Measurements from ENCODE around the gene XYLT1.

XYLT1 gene

DNA sequence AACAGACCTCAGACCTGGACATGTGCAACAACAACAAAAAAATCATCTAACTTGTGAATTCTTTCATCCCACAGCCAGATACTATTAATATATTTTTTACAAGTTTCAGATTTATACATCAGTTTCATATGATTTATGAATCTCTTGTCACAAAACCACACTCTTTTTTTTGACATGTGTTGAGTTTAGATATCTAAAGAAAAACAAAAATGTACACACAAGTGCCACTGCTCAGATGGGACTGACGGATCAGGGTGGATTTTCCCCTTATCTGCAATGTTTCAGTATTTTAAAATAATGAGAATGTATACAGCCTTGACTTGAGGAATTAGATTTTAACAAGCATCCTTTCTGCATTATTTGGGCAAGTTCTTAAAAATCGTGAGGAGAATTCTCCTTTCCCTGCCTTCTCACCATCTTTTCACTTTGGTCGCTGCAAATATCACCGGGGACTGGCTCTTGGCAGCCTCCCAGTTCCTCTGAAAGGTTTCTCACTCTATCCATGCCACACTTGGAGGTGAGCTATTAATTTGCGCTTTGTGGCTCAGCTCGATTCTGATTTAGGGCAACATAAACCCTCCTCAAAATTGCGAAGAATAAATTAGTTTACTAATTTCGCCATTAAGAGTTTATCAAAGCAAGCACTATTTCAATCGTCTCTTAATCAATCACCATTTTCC, 225.7 kb downstream of the XYLT1 start:
- no peak for DNase-seq

DNA sequence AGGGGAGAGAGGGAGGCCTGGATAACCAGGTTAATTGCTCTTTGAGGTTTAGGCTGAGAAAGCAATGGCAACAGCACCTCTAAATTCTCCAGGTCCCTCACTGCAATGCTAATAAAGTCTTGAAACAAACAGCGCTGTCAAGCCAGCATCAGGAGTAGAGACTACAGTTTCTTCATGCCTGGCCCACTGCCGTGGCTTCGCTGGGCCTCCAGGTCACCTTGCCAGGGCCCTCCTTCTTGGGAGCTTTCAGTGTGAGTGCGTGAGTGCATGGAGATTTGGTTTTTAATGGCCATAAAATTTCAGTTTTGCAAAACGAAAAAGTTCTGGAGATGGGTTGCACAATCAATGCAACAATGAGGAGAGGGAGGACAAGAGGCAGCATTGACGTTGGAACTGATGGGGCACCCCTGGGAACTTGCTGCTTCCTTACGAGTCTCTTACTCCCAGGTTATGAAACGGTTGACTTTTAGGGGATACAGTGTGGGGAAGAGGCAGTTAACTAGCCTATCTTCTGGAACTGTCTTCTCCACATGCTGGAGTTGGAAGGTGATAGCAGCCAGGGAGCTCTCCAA, 229.4 kb downstream of the XYLT1 start:
- DNase-seq = no peak

DNA sequence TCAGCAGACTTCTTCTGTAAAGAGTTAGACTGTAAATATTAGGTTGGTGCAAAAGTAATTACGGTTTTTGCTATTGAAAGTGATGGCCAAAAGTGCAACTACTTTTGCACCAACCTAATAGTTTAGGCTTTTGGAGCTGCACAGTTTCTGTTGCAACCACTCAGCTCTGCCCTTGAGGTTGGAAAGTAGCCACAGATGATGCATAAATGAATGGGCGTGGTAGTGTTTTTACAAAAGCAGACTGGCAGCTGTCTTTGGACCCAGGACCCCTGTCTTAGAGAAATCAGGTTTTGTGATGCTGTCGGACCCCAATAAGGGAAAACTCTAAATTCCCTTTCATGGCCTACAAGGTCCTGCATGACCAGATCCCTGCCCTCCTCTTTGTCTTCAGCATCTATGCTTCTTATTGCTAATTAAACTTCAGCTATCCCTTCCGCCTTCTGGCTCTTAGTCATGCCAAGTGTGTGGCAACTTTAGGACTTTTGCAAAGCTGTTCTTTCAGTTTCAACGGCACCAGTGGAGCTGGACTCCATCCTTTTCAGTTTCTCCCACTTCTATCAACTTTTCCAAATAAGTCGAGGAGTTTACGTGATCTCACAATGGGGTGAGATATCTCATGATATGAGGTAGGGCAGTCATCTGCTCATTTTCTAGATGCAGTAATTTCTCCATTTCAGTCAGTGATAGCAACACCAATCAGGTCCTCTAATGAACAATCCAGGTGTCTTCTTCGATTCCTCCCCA, 232.3 kb downstream of the XYLT1 start:
- no peak for DNase-seq

DNA sequence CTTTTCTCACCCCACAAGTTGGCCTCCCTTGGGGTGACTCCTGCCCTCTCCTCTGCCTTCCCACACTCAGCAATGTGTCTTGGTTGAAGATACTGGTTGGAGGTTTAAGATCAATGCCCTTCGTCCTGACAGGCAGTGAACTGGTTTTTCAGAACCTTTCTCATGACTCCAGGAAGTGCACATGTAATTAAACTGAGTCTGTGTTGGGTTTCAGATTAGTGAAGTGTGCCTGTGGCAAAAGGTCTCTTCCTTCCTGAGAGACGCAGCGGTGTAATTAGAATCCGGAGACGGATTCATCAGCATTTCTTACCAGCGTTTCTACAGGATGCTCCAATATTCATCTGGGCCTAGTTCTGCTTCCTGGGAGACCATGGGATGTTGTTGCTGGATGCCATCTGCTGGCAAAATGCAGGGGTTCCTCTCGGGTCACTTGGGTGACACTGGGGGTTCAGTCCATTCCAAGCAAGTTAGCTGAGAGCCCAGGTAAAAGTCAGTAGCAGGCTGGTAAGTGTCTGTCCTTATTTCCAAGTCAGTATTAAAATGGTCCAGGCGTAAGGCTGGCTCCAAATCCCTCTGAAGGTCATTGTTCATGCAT, 233.3 kb downstream of the XYLT1 start:
- DNase-seq = no peak

DNA sequence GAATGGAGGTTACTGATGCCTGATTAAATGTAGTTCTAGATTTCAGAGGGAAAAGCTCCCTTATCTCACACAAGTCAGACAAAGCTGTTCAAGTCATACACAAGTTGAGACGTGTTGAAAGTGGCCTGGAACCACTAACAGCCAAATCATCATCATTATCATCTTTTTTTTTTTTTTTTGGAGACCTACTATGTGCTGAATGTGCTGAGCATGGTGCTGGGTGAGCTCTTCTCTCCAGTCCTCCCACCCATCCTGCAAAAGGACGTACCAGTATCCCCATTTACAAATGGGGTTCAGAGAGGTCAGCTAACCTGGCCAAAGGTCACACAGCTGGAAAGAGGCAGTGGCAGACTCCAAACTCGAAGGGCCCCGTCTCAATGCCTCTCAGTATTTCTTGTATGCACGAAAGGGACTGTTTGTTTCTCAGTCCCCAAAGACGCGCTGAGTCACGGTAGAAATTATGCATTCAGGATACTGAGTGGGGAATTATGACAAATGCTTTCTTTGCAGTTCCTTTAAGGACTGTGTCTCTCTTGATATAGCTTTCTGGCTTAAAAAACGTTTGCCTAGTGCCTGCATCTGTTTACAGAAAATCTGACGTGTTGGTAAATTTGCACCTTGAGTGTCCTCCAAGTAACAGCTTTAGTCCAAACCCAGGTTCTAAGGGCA, 235.5 kb downstream of the XYLT1 start:
- DNase-seq = no peak

DNA sequence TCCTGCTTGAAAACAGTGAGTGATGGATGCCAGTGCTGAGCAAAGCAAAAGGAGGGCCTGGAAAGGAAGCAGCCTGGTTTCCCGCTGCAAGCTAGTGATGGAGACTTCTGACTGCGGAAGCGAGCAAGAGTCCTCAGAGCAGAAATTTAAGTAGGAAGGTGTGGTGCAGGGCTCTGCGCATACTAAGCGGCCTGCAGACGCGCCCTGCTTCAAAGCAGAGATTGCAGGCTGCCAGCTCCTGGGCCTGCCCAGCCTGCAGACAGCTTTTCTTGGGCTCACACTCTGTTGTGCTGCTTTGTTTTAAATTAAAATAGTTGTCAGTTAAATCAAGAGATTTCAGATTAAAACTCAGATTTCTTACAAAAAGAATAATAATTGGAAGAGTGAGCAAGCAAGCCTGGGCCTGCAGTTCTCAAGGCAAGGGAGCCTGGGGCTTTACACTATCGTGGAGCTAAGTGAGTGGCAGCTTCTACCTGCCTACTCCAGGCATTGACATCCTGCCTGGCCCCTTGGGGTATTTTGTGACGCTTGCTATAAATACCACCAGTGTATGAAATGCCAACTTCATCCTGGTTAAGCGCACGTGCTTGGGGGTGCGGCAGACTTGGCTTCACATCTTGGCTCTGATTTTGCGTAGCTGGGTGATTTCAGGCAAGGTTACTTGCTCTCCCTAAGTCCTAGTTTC, 237.3 kb downstream of the XYLT1 start:
- no peak for DNase-seq

DNA sequence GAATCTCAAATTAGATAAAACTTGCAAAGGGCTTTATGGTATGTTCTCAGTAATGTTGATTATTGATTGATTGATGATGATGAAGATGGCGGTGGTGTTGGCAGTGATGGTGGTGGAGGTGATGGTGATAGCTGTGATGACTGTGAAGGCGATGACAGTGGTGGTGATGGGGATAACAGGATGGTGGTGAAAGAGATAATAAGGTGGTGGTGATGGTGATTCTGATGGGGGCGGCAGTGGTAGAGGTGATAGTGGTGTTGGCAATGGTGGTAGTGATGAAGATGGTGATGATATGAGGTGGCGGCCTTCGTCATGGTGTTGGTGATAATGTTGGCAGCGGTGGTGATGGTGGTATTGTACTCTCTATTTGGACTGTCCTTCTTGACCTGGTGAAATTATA, 238.3 kb downstream of the XYLT1 start:
- no peak for DNase-seq

DNA sequence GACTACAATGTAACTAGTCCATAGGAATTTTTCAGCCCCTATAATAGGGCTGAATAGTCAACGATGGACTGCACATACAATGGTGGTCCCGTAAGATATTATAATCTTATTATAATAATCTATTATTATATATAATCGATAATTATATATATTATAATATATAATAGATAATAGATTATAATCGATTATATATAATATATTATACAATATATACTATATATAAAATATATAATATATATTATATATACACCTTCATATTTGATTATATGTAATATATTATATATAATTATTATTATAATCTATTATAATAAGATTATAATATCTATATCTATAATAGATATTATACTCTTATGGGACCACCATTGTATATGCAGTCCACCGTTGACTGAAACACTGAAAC, 238.8 kb downstream of the XYLT1 start:
- DNase-seq = no peak

DNA sequence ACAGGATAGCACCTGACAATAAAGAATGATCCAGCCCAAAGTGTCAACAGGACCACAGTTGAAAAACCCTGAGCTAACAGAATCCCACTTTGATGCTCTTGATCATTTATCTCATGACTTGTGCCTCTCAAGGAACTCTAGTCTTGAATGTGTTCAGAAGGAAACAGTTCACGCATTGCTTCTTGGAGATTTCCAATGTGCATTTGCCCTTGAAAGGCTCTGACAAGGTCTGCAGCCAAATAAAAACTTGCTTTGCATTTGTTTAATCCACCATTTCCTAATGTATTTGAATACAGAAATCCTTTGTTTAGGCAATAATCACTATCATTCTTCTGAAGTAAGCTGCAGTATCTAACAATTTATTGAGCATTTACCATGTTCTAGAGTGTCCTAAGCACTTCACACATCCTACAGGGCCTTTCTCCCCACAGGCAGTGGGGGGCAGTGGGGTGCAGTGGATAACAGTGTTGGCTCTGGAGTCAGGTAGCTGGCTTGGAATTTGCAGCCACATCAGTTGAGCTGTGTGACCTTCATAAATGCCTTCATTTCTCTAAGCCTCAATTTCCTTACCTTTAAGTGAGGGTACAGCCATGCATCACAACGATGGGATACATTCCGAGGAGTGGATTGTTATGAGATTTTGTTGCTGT, 239.7 kb downstream of the XYLT1 start:
- no peak for DNase-seq

DNA sequence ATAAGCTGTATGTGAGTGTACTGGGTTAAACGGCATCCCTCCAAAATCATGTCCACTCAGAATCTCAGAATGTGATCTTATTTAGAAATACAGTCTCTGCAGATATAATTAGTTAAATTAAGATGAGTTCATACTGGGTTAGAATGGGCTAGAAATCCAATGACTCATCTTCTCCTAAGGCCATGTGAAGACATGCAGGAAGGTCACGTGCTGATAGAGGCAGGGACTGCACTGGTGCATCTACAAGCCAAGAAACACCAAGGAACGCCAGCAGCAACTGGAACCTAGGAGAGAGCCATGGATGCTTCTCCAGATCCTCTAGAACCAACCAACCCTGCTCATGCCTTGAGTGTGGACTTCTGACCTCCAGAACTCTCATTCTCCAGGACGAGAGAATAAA, 241.0 kb downstream of the XYLT1 start:
- no peak for DNase-seq

DNA sequence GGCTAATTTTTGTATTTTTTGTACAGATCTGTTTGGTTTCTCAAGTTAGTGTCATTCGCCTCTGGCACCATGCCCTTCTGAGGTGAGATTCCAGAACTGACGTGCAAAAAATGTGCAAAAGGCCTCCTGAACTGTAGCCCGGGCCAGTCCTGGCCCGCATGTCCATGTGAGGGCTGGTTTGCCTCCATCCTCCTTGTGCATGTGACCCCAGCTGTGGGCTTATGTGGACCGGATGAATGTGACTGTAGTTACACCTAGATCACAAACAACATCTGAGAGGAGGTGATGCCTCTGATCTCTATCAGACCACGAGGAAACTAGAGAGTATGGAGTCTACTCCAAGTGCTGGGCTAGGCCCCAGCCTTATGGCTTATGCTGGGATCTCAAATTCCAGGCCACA, 241.6 kb downstream of the XYLT1 start:
- no peak for DNase-seq

DNA sequence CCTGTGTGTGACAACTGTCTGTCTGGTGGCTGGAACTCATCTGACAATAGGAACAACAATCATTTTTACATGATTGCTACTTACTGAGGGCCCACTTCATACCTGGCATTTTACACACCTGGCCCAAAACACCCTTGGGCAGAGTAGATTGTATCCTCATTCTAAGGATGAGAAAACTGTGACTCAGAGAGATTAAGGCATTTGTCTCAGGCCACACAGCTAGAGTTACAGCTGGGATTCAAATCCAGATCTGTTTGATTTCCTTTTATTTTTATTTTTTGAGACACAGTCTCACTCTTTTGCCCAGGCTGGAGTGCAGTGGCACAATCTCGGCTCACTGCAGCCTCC, 242.1 kb downstream of the XYLT1 start:
- DNase-seq = no peak

DNA sequence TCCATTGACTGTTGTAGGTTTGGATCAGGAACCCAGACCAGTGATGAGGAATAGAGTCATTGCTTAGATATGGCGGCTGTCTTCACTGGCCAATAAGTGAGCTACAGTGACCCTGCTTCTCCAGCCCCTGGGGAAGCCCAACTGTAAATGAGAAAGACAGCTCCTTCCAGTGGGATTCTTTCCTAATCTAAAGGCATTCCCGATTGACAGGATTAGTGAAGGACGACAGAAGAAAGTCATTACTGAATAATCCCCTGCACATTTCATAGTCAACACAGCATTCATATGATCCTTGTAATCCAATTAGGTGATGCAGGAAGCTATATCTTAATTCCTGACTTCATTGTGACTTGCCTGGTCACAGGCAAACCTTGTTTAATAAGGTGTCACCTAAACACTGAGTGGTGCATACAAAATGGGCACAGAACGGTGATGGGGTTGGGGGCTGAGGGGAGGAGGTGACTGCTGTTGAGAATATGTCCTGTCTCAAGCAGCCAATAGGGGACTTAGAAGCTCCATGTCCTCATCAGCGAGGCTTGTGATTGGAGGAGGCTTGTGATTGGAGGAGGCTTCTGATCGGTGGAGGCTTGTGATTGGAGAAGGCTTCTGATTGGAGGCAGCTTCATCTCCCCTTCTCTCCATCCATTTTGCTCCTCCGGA, 242.6 kb downstream of the XYLT1 start:
- DNase-seq = peak; percentile 92

DNA sequence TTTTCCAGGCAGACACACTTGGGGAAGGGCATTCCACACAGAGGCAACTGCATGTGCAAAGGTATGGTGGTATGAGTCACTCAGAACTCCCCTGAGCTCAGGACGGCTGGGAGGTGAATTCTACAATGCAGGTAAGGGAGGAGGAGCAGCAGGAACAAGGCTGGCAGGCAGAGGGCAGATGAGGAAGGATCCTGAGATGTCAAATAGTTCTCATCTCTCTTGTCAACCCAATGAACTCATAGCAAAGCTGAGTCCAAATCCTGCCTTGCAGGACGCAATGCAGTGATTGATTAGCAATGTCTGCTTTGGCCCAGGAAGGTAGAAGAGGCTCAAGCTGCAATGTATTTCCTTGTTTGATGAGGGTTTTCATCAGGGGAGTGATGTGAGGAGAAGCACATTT, 243.5 kb downstream of the XYLT1 start:
- no peak for DNase-seq

DNA sequence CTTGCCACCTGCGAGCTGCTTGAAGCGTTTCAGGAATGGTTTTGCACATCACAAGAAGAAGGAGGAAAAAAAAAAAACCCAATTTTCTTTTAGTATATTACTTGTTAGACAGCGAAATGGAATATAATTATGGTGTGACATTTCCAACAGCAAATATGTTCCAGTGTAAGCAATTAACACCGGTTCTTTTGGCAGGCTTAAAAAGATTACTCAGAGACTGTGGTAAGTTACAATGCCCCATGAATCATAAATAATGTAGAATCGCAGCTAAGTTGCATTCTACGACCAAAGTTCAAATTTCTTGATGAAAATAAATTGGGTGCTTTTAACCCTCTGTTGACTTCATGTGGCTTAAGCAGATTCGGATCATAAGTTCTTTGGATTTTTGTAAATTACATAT, 245.2 kb downstream of the XYLT1 start:
- DNase-seq = no peak

DNA sequence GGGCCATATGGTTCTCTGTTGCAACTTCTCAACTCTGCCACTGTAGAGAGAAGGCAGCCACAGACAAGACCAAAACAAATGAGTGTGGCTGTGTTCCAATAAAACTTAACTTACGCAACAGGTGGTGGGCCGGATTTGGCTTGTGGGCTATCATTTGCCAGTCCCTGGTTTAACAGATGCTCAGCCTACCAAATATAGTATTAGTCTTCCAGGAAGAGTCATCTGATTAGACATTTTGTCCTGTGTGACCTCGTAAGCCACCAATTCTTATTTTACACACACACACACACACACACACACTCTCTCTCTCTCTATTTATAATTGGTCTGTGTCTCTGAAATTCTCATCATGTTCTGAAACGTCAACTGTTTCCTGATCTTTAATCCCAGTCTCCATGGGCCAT, 245.9 kb downstream of the XYLT1 start:
- DNase-seq = peak; percentile 91

DNA sequence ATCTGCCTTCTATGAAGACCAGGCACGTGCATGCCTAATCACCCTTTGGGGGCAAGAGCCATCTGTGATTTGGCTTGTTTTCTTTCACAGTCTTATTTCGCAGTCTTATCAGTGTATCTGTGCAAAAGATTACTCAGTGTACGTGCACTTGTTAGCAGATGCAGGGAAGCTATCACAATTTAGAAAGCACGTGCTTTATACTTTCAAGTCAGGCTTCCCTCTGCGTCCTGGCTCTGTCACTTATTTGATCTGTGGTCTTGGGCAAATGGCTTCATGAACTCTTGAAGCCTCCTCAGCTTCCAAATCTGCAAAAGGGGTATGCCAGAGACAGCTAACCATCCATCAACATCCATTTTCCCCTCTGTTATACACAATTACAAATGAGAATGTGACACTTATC, 246.4 kb downstream of the XYLT1 start:
- no peak for DNase-seq

DNA sequence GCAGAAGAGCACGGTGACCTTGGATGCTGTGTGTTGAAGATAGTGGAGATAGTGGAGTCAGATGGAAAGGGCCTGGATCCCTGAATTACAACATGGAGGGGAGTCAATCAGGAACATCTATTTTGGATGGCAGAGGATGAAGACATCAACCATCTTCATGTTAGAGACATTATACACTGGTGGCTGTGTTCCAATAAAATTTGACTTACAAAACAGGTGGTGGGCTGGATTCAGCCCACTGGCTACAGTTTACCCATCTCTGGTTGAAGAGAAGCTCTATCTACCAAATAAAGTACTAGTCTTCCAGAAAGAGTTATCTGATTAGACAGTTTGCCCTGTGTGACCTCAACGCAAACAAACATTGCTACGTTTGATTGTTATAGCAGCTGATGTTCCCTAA, 247.2 kb downstream of the XYLT1 start:
- no peak for DNase-seq

DNA sequence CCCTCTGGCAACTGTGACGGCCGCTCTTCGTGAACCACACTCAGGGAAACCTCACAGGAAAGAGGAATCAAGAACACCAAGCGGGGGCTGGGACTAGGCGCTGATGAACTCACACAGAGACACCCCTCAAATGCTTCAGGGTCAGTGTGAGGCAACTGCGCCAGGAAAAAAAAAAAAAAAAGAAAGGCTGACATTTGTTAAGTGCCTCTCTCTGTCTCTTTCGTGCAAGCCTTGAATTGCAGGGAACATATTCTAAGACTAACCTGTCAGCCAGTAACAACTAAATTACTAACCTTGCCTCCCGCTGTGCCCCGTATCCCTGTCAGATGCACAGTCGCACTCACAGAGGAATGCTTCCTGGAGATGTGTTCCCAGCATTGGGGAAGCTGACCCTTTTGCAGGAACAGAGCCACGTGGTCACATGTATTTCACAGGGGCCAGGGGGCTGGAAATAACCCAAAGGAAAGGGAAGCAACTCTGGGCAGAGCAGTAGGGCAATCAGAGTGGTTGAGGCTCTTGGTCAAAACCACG, 247.8 kb downstream of the XYLT1 start:
- no peak for DNase-seq

DNA sequence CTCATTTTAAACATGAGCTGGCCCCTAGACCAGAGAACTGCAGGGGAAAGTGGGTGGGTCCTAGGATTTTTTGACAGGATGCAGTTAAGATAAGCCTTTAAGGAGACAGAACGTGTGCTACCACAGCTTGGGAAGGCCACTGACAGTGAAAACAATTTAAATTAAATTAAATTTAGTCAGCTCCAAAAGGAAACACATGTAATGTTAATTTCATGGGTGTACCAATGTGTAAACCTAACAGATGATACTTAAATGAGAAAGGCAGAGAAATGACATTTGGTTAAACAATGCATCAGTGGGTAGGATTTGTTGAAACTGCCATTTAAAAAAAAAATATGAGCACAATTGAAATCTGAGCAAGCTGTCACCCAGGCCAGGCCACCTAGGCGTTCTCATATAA, 250.8 kb downstream of the XYLT1 start:
- DNase-seq = no peak

DNA sequence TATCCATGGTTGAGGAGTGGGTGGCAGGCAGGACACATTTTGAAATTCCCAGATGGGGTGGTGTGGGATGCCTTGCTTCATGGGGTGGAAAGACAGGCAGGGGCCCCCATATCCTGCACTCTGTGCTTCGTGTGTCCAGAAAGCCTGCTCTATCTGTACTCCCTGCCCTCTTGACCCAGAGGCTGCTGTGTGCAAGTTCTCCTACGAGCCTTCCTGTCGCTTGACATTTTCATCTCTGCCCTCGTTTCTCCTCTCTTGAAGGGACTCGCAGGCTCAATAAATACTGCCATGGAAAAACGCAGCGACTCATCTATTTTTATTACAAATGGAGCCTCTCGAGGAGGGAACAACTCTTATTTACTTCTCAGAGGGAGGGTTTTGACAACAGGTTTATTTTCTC, 254.8 kb downstream of the XYLT1 start:
- no peak for DNase-seq

DNA sequence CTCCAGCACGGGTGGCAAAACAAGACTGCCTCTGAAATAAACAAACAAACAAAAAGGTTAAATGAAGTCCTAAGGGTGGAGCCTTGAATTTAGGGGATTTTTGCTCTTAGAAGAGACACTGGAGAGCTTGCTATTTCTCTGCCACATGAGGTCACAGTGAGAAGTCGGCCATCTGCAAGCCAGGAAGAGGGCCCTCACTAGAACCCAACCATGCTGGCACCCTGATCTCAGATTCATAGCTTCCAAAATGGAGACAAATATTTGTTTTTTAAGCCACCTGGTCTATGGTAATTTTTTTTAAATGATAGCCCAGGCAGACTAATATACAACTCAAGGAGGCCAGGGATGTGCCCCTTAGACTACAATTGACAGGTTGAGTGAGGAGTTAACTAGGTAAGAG, 255.5 kb downstream of the XYLT1 start:
- no peak for DNase-seq

Data from NCI-H82 (cell line).